ENCODE data around the gene ADAM12. TPM values are rescaled to one million over a fixed set of nuclear protein-coding genes. Genes with fewer than 3 reads are reported as not detected.

The ADAM12 gene
- polyA plus RNA-seq, 1 donor from 2014 or later, result 0.09 TPM

GRCh38 chr10:126157189-126157588, 231.1 kb downstream of the ADAM12 start:
- H3K27ac ChIP-seq (ENCODE audit: low read length), result no peak overlapping the region
- H3K4me2 ChIP-seq (ENCODE audit: low read length), result no peak overlapping the region
- no peaks in the 10 kb centered on the region for H3K9me3 ChIP-seq (ENCODE audit: low read length)
- no peak overlapping the region for H2AFZ ChIP-seq (ENCODE audit: low read depth, low read length)
- no peaks in the 10 kb centered on the region for H3K9me2 ChIP-seq (ENCODE audit: insufficient read depth, low read length)
- H3K36me3 ChIP-seq (ENCODE audit: insufficient read depth, low read length), result no peaks in the 10 kb centered on the region
- H3K9ac ChIP-seq (ENCODE audit: low read length), result no peak overlapping the region
- no peak for TF ChIP-seq EP300 (conservative IDR thresholded peaks at IDR 0.05; ENCODE audit: poor library complexity, severe bottlenecking)
- TF ChIP-seq SMC3 (conservative IDR thresholded peaks at IDR 0.05; ENCODE audit: poor library complexity), result no peak
- no peak for TF ChIP-seq REST (IDR thresholded peaks at IDR 0.05; ENCODE audit: borderline replicate concordance)
- TF ChIP-seq RAD21 (conservative IDR thresholded peaks at IDR 0.05), result no peak
- TF ChIP-seq POLR2AphosphoS5 (IDR thresholded peaks at IDR 0.05), result no peak
- TF ChIP-seq TAF1 (IDR thresholded peaks at IDR 0.05; ENCODE audit: low read depth), result no peak
- TF ChIP-seq MXI1 (conservative IDR thresholded peaks at IDR 0.05; ENCODE audit: poor library complexity, severe bottlenecking), result no peak
- no peak for TF ChIP-seq CTCF (IDR thresholded peaks at IDR 0.05; ENCODE audit: poor library complexity, severe bottlenecking)
- TF ChIP-seq EZH2 (IDR thresholded peaks at IDR 0.05; ENCODE audit: borderline replicate concordance, insufficient read depth, low read length, poor library complexity, severe bottlenecking), result no peak
- H3K4me3 ChIP-seq (ENCODE audit: low read length), result no peak overlapping the region
- no peaks in the 10 kb centered on the region for H3K27me3 ChIP-seq (ENCODE audit: insufficient read depth, low read depth, low read length)
- no peaks in the 10 kb centered on the region for H3K79me2 ChIP-seq (replicated peaks; ENCODE audit: insufficient read depth, low read length)
- H4K20me1 ChIP-seq (ENCODE audit: insufficient read depth), result no peaks in the 10 kb centered on the region
- H3F3A ChIP-seq (ENCODE audit: insufficient read depth, low read length, poor library complexity, severe bottlenecking), result no peaks in the 10 kb centered on the region

GRCh38 chr10:126156503-126156902, 231.8 kb downstream of the ADAM12 start:
- Histone ChIP-seq H3F3A (ENCODE audit: insufficient read depth, low read length, poor library complexity, severe bottlenecking) (no peaks in the 10 kb centered on the region), H3K36me3 (ENCODE audit: insufficient read depth, low read length) (no peaks in the 10 kb centered on the region), H3K4me2 (ENCODE audit: low read length) (no peak overlapping the region), H3K79me2 (replicated peaks; ENCODE audit: insufficient read depth, low read length) (no peaks in the 10 kb centered on the region), H3K4me3 (ENCODE audit: low read length) (no peak overlapping the region), H4K20me1 (ENCODE audit: insufficient read depth) (no peaks in the 10 kb centered on the region), H3K27me3 (ENCODE audit: insufficient read depth, low read depth, low read length) (no peaks in the 10 kb centered on the region), H3K9me3 (ENCODE audit: low read length) (no peaks in the 10 kb centered on the region), H2AFZ (ENCODE audit: low read depth, low read length) (no peak overlapping the region), H3K9ac (ENCODE audit: low read length) (no peak overlapping the region), H3K9me2 (ENCODE audit: insufficient read depth, low read length) (no peaks in the 10 kb centered on the region), H3K27ac (ENCODE audit: low read length) (no peak overlapping the region)
- TF ChIP-seq RAD21 (conservative IDR thresholded peaks at IDR 0.05), result no peak
- no peak for TF ChIP-seq POLR2AphosphoS5 (IDR thresholded peaks at IDR 0.05)
- no peak for TF ChIP-seq TAF1 (IDR thresholded peaks at IDR 0.05; ENCODE audit: low read depth)
- TF ChIP-seq REST (IDR thresholded peaks at IDR 0.05; ENCODE audit: borderline replicate concordance), result no peak
- TF ChIP-seq EZH2 (IDR thresholded peaks at IDR 0.05; ENCODE audit: borderline replicate concordance, insufficient read depth, low read length, poor library complexity, severe bottlenecking), result no peak
- TF ChIP-seq MXI1 (conservative IDR thresholded peaks at IDR 0.05; ENCODE audit: poor library complexity, severe bottlenecking), result no peak
